Fibroblast of the aortic adventitia (primary cell): ENCODE results near the gene GDPD3. TPM values are rescaled to one million over a fixed set of nuclear protein-coding genes. Genes with fewer than 3 reads are reported as not detected.
A peak's percentile ranks its signal among the peaks of the same experiment; 100 is the strongest.

Source experiments
- DNase-seq: peaks from one replicate; pipeline ENCODE4 v3.0.0-alpha.2; 2010; ENCODE audit warnings: low read depth
- H3K4me3 ChIP-seq: 2 replicates; pipeline ENCODE4 v1.5.1; 2011; ENCODE audit warnings: low read depth, mild to moderate bottlenecking, control low read depth, low read length, moderate library complexity
- CTCF ChIP-seq: IDR thresholded peaks from 2 replicates; pipeline ENCODE4 v1.5.1; 2011; ENCODE audit warnings: mild to moderate bottlenecking, low read length, control low read depth, inconsistent platforms; ENCODE audit not compliant: insufficient read depth
- total RNA-seq: library from RNA; depleted of rRNA; stranded (reverse); fragments of >200 nt; gene quantifications from 2 replicates; pipeline ENCODE4 v1.2.3, GENCODE V29; 2012; ENCODE audit warnings: low replicate concordance

The GDPD3 gene
- total RNA-seq, result 1.5 TPM in 2 replicates

GRCh38 chr16:30113031-30113710 is at the start of gene GDPD3:
Gene GDPD3, minus strand, starts transcription at chr16:30113537. Its CDS starts 59 bp downstream, at chr16:30113478.
- no peak for TF ChIP-seq CTCF
- peak; percentile 28 for DNase-seq
- no peak within 1 kb of the TSS for H3K4me3 ChIP-seq

- no peak for TF ChIP-seq CTCF
- DNase-seq, result no peak
- H3K4me3 ChIP-seq, result no peak overlapping the region
Measured at GRCh38 chr16:30157214-30157613, 43.9 kb upstream of the GDPD3 start.

- no peak overlapping the region for H3K4me3 ChIP-seq
- no peak for TF ChIP-seq CTCF
- no peak for DNase-seq
Measured at GRCh38 chr16:30155188-30155587, 41.9 kb upstream of the GDPD3 start.

GRCh38 chr16:30152517-30152916 is 39.2 kb upstream of the GDPD3 start:
- TF ChIP-seq CTCF, result no peak
- no peak overlapping the region for H3K4me3 ChIP-seq
- no peak for DNase-seq

GRCh38 chr16:30151091-30151490 is 37.8 kb upstream of the GDPD3 start:
- no peak for TF ChIP-seq CTCF
- no peak for DNase-seq
- no peak overlapping the region for H3K4me3 ChIP-seq

GRCh38 chr16:30149250-30149930 is 36.1 kb upstream of the GDPD3 start:
- DNase-seq, result no peak
- no peak overlapping the region for H3K4me3 ChIP-seq
- TF ChIP-seq CTCF, result no peak
